ENCODE data around the gene RSPRY1.

RSPRY1 gene

DNA sequence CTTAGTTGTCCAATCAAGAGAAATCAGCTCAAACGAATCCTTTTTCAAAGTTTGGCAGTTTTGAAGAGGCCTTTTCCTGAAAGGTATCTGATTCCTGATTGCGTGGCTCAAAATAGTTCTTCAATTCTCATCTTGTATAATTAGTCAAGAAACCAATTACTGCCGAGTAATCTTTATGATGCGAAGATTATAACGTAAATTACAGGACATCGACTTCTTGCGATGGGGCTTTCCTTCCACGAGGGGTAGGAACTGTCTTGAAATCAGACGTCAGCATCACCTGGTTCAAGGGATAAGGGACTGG, 58.3 kb downstream of the RSPRY1 start:
- peak in 1 of 2 experiments; percentile 26 for DNase-seq (ENCODE audit: low read depth in 1 of 2, low spot score in 1 of 2)
- no peak for TF ChIP-seq JUND (IDR thresholded peaks at IDR 0.05; ENCODE audit: low read depth)
- in situ Hi-C loops (cut with HindIII; ENCODE audit: low pct_unique_long_range_greater_than_20kb, low sequenced_read_pairs) = no loop called here

DNA sequence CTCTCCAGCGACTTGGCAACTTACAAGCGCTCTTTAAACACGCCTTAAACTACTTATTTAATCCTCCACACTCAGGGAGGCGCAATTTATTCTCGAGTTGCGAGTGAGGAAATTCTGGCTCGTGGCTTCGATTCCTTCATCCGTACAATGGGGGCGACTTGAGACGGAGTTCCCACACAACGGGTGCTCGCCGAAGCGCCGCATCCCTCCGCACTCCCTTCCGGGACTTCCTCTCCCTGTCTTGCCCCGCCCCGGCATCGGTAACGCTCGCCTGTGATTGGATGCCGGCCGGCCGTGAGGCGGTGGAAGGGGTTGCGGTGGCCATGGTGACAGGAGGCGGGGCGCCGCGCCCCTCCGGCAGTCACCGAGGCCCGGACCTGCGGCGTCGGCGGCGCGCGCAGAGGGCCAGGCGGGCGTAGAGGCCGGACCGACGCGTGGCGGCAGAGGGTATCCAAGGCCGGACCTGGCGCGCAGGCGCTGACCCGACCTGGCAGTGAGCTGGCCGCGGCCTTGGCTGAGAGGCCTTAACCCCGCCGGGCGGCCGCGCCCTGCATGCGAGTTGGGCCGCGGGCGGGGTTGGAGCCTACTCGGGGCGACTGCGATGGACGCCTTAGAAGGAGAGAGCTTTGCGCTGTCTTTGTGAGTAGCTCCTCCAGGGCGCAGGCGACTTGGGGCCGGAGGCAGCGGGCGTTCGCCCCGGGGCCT, 58.8 kb downstream of the RSPRY1 start, which contains the start of gene ARL2BP:
Gene ARL2BP (plus strand): TSS at position 493 of the 705 bp plus-strand sequence. CDS start 109 bp downstream, at position 602.
- no peak for TF ChIP-seq JUND (IDR thresholded peaks at IDR 0.05; ENCODE audit: low read depth)
- DNase-seq (ENCODE audit: low read depth in 1 of 2, low spot score in 1 of 2) = peak; percentile 94 to 96
- in situ Hi-C loops (cut with HindIII; ENCODE audit: low pct_unique_long_range_greater_than_20kb, low sequenced_read_pairs) = no loop called here

DNA sequence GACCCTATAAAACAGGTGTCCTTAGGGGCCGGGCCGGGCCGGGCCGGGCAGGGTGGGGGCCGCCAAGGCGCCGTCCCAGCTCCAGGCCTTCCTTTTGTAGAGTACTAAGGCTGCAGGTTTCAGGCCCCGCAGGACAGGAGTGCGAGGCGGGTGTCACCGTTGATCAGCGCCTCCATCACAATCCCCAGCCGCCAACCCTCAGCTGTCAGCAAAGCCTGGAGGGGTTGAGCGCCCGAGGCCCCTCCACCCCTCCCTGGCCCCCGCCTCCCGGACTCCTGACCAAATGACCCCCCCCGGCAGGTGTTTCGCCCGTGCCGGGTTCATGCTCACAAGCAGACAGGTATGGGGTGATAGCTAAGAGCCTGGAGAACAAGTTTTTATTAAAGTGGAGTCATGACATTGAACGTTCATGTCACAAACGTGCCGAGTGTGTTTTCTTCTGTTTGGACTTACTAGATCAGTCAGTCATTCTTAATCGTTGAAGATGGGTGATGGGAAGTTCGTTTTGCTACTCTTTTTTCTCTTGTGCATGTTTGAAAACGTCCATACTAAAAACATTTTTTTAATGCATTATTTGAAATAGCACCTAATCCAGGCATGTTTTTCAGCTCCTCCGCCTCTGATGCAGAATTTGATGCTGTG, 59.5 kb downstream of the RSPRY1 start:
- in situ Hi-C loops (cut with HindIII; ENCODE audit: low pct_unique_long_range_greater_than_20kb, low sequenced_read_pairs) = no loop called here
- no peak for TF ChIP-seq JUND (IDR thresholded peaks at IDR 0.05; ENCODE audit: low read depth)
- DNase-seq (ENCODE audit: low read depth in 1 of 2, low spot score in 1 of 2) = peak in 1 of 2 experiments; percentile 32

DNA sequence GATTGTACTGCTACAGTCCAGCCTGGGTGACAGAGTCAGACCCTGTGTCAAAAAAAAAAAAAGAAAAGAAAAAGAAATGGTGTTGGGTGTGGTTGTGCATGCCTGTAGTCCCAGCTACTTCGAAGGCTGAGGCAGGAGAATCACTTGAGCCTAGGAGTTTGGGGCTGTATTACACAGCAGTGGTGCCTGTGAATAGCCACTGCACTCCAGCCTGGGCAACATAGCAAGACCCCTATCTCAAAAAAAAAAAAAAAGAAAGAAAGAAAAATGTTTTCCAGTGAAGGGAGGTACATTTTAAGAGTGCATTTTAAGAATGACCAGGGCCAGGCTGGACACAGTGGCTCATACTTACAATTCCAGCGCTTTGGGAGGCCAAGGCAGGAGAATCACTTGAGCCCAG, 65.2 kb downstream of the RSPRY1 start:
- in situ Hi-C loops (cut with HindIII; ENCODE audit: low pct_unique_long_range_greater_than_20kb, low sequenced_read_pairs) = no loop called here
- DNase-seq (ENCODE audit: low read depth in 1 of 2, low spot score in 1 of 2) = no peak
- no peak for TF ChIP-seq JUND (IDR thresholded peaks at IDR 0.05; ENCODE audit: low read depth)

DNA sequence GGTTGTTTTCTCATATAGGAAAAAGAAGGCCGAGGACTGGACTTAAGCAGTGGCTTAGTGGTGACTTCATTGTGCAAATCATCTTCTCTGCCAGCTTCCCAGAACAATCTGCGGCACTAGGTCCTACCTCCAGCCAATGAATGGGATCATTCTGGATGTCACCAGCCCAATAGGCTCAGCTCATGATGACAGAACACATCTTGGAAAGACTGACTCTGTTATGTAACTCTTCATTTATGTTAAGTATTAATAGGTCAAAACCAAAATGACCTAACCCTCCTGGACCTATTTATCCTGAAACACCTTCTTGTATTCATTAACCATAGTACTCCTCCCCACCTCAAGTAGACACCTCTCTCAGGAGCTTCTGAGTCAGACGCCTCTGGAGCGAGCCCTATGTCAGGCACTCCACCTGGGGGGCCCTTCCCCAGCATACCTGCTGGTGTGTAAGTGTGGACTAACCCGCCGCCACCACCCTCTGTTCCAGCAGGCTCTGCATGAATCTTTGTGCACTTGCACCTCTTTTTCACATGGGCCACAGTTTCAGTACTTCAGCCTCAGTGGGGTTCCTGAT, 66.1 kb downstream of the RSPRY1 start:
- in situ Hi-C loops (cut with HindIII; ENCODE audit: low pct_unique_long_range_greater_than_20kb, low sequenced_read_pairs) = no loop called here

DNA sequence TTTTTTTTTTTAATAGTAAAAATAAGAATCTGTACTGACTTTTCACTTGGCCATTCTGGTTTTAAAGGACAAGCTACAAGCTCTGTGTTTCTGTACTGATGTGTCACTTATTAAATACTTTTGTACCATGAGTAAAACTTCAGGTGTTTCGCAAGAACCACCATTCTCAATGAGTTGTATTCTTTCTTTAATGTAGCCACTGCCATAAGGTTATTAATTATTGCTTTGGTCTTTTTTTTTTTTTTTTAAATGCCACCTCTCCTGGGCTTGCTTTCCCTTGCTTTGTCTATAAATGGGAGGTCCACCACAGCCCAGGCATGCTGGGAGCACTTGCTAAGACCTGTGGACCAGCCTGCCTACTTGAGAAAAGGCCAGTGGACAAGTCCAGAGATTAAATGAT, 67.3 kb downstream of the RSPRY1 start:
- TF ChIP-seq JUND (IDR thresholded peaks at IDR 0.05; ENCODE audit: low read depth) = no peak
- in situ Hi-C loops (cut with HindIII; ENCODE audit: low pct_unique_long_range_greater_than_20kb, low sequenced_read_pairs) = no loop called here
- DNase-seq (ENCODE audit: low read depth in 1 of 2, low spot score in 1 of 2) = no peak

More for the DNA sequence above, 66.1 kb downstream of the RSPRY1 start:
- DNase-seq (ENCODE audit: low read depth in 1 of 2, low spot score in 1 of 2) = no peak
- no peak for TF ChIP-seq JUND (IDR thresholded peaks at IDR 0.05; ENCODE audit: low read depth)

DNA sequence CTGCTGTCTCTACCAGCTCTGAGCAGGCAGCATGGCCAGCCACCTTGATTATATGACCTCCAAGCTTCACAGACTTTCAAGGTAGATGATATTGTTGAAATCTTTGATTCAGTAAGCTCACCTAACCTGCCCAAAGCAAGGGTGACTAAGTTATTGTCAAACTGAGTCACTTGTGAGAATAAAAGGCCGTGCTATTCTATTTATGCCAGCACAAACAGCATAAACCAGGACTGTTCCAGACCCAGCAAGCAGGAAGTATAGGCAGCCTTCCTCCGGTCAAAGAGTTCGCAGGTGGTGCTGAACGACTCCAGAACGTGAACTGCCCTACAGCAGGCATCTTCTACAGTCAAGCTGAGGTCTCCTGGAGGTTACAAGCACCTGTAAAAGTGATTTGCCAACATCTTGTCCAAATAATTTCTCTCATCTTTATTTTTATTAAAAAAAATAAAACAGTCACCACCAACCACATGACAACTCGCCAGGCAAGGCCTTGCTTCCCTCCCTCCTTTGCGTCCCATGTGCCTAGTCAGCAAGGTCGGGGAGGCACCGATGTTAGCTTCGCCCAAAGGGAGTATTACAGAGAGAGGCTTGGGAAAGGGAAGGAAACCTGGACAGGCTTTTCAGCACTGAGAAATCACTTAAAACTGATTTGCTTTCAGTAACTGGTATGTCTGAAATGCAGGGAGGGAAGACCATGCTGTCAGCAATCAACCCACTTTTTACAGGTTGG, 69.7 kb downstream of the RSPRY1 start:
- in situ Hi-C loops (cut with HindIII; ENCODE audit: low pct_unique_long_range_greater_than_20kb, low sequenced_read_pairs) = no loop called here
- DNase-seq (ENCODE audit: low read depth in 1 of 2, low spot score in 1 of 2) = no peak
- TF ChIP-seq JUND (IDR thresholded peaks at IDR 0.05; ENCODE audit: low read depth) = no peak

DNA sequence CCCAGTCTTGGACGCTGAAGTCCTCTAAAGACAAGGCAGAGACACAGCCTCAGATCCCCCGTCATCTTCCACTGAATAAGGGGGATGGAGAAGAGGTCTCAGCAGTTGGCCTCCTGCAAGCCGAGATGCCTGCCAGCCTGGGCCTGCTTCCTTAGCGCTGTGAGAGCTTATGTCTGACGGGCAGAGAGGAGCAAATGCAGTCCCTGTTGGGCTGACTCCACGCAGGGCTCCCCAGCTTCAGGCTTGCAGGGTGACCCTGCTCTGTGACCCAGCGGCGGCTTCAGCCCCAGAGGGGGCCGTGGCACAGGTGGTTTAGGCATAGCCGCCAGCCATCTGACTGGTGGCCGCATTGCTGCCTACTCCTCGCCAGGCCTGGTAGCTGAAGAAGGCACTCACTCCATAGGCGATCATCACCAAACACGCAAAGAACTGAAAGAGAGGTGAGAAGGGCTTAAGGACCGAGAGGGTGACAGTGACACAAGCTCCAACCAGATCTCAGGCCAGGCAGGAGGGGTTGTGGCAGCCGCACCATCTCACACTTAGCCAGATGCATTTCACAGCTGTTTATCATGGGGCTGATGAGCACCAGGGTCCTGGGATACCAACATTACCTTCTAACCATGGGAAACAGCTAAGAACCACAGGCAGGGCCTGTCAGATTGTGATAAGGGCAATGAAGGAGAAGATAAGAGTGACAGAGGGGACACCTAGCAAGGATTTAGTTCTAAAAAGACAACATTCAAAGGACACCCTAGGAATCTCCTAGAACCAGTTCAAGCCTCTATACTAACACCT, 70.7 kb downstream of the RSPRY1 start:
- no peak for TF ChIP-seq JUND (IDR thresholded peaks at IDR 0.05; ENCODE audit: low read depth)
- DNase-seq (ENCODE audit: low read depth in 1 of 2, low spot score in 1 of 2) = no peak
- in situ Hi-C loops (cut with HindIII; ENCODE audit: low pct_unique_long_range_greater_than_20kb, low sequenced_read_pairs) = no loop called here

DNA sequence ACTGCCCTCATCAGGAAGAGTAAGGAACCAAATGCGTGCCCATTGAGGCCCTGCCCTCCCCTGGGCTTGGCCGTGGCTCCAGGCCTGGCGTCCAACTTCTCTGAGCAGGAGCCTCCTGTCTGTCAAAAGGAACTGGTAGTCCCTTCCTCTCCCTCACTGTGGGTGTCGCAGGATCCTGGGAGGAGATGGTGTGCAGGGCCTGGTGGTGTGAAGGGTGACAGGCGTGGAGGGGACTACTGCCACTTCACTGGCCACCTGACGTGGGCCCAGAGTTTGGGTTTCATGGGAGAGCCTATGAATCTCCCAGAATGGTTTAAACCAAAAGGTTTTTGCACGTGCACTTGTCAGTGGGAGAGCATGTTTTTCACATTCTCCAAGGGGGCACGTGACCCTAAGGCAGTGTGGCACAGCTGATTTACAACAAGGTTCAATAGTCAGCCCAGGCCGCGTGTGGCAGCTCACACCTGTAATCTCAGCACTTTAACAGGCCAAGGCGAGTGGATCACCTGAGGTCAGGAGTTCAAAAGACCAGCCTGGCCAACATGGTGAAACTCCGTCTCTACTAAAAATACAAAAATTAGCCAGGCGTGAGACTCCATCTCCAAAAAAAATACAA, 71.4 kb downstream of the RSPRY1 start:
- no peak for TF ChIP-seq JUND (IDR thresholded peaks at IDR 0.05; ENCODE audit: low read depth)
- DNase-seq (ENCODE audit: low read depth in 1 of 2, low spot score in 1 of 2) = no peak
- in situ Hi-C loops (cut with HindIII; ENCODE audit: low pct_unique_long_range_greater_than_20kb, low sequenced_read_pairs) = no loop called here

DNA sequence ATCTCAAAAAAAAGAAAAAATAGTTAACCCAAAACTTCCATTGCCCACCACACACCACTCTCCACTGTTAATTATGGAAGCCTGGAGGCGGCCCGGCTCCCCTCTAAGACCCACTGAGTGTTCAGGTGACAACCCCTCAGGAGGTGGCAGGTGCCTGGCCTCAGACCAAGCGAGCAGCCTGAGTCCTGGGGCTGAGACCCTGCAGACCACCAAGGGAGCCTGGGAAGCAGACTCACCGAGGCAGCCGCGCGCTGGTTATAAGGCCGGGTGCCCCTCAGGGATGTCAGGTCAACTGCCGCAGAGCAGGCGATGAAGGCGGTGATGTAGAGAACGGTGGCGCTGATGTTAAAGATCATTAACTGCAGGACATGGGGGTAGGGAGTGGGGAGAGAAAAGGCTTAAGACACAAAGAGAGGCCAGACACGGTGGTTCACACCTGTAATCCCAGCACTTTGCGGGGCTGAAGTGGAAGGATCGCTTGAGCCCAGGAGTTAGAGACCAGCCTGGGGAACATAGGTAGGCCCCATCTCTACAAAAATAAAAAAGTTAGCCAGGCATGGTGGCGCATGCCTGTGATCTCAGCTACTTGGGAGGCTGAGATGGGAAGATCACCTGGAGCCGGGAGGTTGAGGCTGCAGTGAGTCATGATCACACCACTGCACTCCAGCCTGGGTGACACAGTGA, 72.2 kb downstream of the RSPRY1 start:
- in situ Hi-C loops (cut with HindIII; ENCODE audit: low pct_unique_long_range_greater_than_20kb, low sequenced_read_pairs) = no loop called here

DNA sequence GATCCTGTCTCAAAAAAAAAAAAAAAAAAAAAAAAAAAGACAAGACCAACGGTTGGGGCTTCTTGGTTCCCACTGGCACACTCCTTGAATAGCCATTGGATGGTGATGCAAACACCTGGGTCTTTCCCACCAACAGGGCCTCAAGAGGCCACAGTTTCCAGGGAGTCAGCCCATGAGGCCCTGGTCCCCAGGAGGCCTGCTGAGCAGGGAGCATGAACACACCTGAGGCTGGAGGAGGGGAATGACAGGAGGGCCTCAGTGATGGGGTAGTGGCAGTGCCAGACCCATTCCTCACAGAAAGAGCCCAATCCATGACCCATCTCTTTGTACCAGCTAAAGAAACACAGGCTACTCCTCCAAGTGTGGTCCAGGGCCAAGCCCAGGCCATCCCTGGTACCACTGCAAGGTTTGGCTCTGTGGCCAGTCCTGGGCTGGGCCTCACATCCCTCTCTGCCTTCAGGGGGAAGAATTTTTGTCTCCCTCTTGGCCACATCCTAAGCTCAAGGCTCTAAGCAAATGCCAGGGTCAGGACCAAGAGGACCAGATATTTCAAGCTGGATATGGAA, 72.9 kb downstream of the RSPRY1 start:
- no peak for TF ChIP-seq JUND (IDR thresholded peaks at IDR 0.05; ENCODE audit: low read depth)
- in situ Hi-C loops (cut with HindIII; ENCODE audit: low pct_unique_long_range_greater_than_20kb, low sequenced_read_pairs) = no loop called here
- no peak for DNase-seq (ENCODE audit: low read depth in 1 of 2, low spot score in 1 of 2)

More for the DNA sequence above, 72.2 kb downstream of the RSPRY1 start:
- TF ChIP-seq JUND (IDR thresholded peaks at IDR 0.05; ENCODE audit: low read depth) = no peak
- DNase-seq (ENCODE audit: low read depth in 1 of 2, low spot score in 1 of 2) = no peak
